PFSK-1 (cell line): ENCODE measurements around the gene PHF1.

Experiments
- FOXP2 ChIP-seq: optimal IDR thresholded peaks from 2 replicates; pipeline ENCODE3; 2011; ENCODE audit warnings: borderline replicate concordance, control low read depth, inconsistent platforms; ENCODE audit not compliant: insufficient read depth; ENCODE audit errors: extremely low read length, extremely low read depth
- POLR2AphosphoS5 ChIP-seq: IDR thresholded peaks from 2 replicates; pipeline ENCODE4 v1.6.1; 2012; ENCODE audit warnings: low read depth, mild to moderate bottlenecking, control low read depth, low read length, moderate library complexity
- REST ChIP-seq, 2 experiments: IDR thresholded peaks; 2 replicates each; pipeline versions ENCODE4 v1.6.1 to v1.8.0; 2011 to 2012; ENCODE audit warnings: low read depth in 2 of 2, low read length in 2 of 2, control low read depth in 1 of 2, inconsistent platforms in 1 of 2, mild to moderate bottlenecking in 1 of 2, moderate library complexity in 1 of 2; ENCODE audit not compliant: insufficient read depth in 1 of 2
- TAF1 ChIP-seq: IDR thresholded peaks from 2 replicates; pipeline ENCODE4 v1.6.1; 2012; ENCODE audit warnings: low read length, control low read depth, borderline replicate concordance; ENCODE audit not compliant: insufficient read depth

GRCh38 chr6:33412140-33413009 is 1.6 kb downstream of the PHF1 start:
- TF ChIP-seq TAF1 (no peak), POLR2AphosphoS5 (no peak), REST (IDR thresholded peaks at IDR 0.05; ENCODE audit: insufficient read depth in 1 of 2, low read depth in 2 of 2, low read length in 2 of 2) (no peak), FOXP2 (no peak)
